SK-N-SH treated with all-trans-retinoic acid at 6 μM for 48 hours (cell line): ENCODE results near the gene EDEM2.

Source experiments
- ATAC-seq: fragments of 200-7000 bp; cut with Tn5 transposase; 3 replicates; pipeline ENCODE4 v1.9.1; 2020; ENCODE audit warnings: mild to moderate bottlenecking, moderate library complexity
- ARNTL ChIP-seq: fragments of 450-650 bp; formaldehyde crosslinking; IDR thresholded peaks from 2 replicates; pipeline ENCODE4 v1.5.0; 2020; ENCODE audit warnings: low read depth, mild to moderate bottlenecking, moderate library complexity, borderline replicate concordance
- BACH2 ChIP-seq: fragments of 250-450 bp; sonication (Bioruptor Pico); IDR thresholded peaks from 2 replicates; pipeline ENCODE4 v1.9.0; 2021; ENCODE audit warnings: mild to moderate bottlenecking, borderline replicate concordance
- CSDC2 ChIP-seq: fragments of 250-450 bp; sonication (Bioruptor Pico); IDR thresholded peaks from 2 replicates; pipeline ENCODE4 v1.5.0; 2020; ENCODE audit warnings: mild to moderate bottlenecking, moderate library complexity
- ESRRG ChIP-seq: fragments of 250-450 bp; sonication (Bioruptor Pico); IDR thresholded peaks from 2 replicates; pipeline ENCODE4 v1.6.1; 2021; ENCODE audit warnings: mild to moderate bottlenecking
- GLIS3 ChIP-seq: fragments of 250-450 bp; sonication (Bioruptor Pico); IDR thresholded peaks from 2 replicates; pipeline ENCODE4 v1.5.0; 2020; ENCODE audit warnings: mild to moderate bottlenecking, moderate library complexity
- ISL1 ChIP-seq: fragments of 250-450 bp; sonication (Bioruptor Pico); IDR thresholded peaks from 2 replicates; pipeline ENCODE4 v2.1.2; 2022; ENCODE audit warnings: mild to moderate bottlenecking, moderate library complexity
- OSR1 ChIP-seq: fragments of 250-450 bp; sonication (Bioruptor Pico); IDR thresholded peaks from 2 replicates; pipeline ENCODE4 v1.8.0; 2022; ENCODE audit warnings: moderate library complexity, mild to moderate bottlenecking, inconsistent platforms
- PPARA ChIP-seq: fragments of 250-450 bp; sonication (Bioruptor Pico); IDR thresholded peaks from 2 replicates; pipeline ENCODE4 v1.5.0; 2020; ENCODE audit warnings: mild to moderate bottlenecking, borderline replicate concordance
- RARB ChIP-seq: fragments of 250-450 bp; sonication (Bioruptor Pico); IDR thresholded peaks from 2 replicates; pipeline ENCODE4 v1.8.0; 2021; ENCODE audit warnings: mild to moderate bottlenecking, moderate library complexity
- SNAI2 ChIP-seq: fragments of 250-450 bp; sonication (Bioruptor Pico); IDR thresholded peaks from 2 replicates; pipeline ENCODE4 v1.5.0; 2020; ENCODE audit warnings: mild to moderate bottlenecking, moderate library complexity
- TCF4 ChIP-seq: fragments of 250-450 bp; sonication (Bioruptor Pico); IDR thresholded peaks from 2 replicates; pipeline ENCODE4 v1.8.0; 2021; ENCODE audit warnings: mild to moderate bottlenecking, moderate library complexity, borderline replicate concordance
- TOX ChIP-seq: fragments of 250-450 bp; sonication (Bioruptor Pico); IDR thresholded peaks from 2 replicates; pipeline ENCODE4 v1.8.0; 2021; ENCODE audit warnings: mild to moderate bottlenecking, moderate library complexity, borderline replicate concordance
- ZC3H10 ChIP-seq: fragments of 250-450 bp; sonication (Bioruptor Pico); IDR thresholded peaks from 2 replicates; pipeline ENCODE4 v1.5.1; 2021; ENCODE audit warnings: mild to moderate bottlenecking, moderate library complexity
- ZFP3 ChIP-seq: fragments of 250-450 bp; sonication (Bioruptor Pico); IDR thresholded peaks from 2 replicates; pipeline ENCODE4 v1.5.0; 2020; ENCODE audit warnings: mild to moderate bottlenecking, moderate library complexity
- ZFP30 ChIP-seq: fragments of 450-650 bp; formaldehyde crosslinking; IDR thresholded peaks from 2 replicates; pipeline ENCODE4 v1.5.0; 2022; ENCODE audit warnings: mild to moderate bottlenecking, moderate library complexity
- ZNF565 ChIP-seq: fragments of 450-650 bp; formaldehyde crosslinking; conservative IDR thresholded peaks from 2 replicates; pipeline ENCODE4 v1.5.0; 2020; ENCODE audit warnings: low read depth, mild to moderate bottlenecking, moderate library complexity
- ZNF70 ChIP-seq: fragments of 450-650 bp; formaldehyde crosslinking; IDR thresholded peaks from 2 replicates; pipeline ENCODE4 v1.5.0; 2020; ENCODE audit warnings: mild to moderate bottlenecking, moderate library complexity
- TF ChIP-seq, protein P1 (sequence below): fragments of 250-450 bp; sonication (Bioruptor Pico); IDR thresholded peaks from 2 replicates; pipeline ENCODE4 v1.5.0; 2020; ENCODE audit warnings: mild to moderate bottlenecking, moderate library complexity
- TF ChIP-seq, protein P2 (sequence below): fragments of 250-450 bp; sonication (Bioruptor Pico); IDR thresholded peaks from 2 replicates; pipeline ENCODE4 v1.8.0; 2021; ENCODE audit warnings: low read depth, mild to moderate bottlenecking, moderate library complexity, borderline replicate concordance
- TF ChIP-seq, protein P3 (sequence below): fragments of 250-450 bp; sonication (Bioruptor Pico); IDR thresholded peaks from 2 replicates; pipeline ENCODE4 v1.5.1; 2020; ENCODE audit warnings: low read depth, mild to moderate bottlenecking, moderate library complexity

Gene EDEM2

DNA sequence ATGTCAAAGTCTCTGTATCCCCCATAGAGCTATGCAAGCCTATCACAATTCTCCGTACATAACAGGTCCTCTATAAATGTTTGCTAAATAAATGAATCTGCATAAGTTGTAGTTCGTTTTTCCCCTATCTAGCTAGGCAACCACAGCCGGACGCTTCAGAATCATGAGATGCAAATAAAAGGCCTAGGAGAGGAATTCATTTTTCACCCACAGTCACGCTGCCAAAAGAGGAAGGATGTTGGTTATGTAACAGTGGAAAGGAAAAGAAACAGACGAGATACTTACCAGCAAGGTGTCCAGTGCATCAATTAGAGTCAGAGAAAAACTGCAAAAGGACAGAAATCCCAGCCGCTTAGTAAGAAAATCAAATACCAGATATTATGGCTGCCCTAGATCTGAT, 2.4 kb downstream of the EDEM2 start:
- no peak for ATAC-seq
- TF ChIP-seq ZNF70 (CRISPR knock-in tag): no peak
- no peak for TF ChIP-seq OSR1 (CRISPR knock-in tag)
- no peak for TF ChIP-seq BACH2
- no peak for TF ChIP-seq ZFP30 (CRISPR knock-in tag)
- TF ChIP-seq ZFP3 (CRISPR knock-in tag): no peak
- no peak for TF ChIP-seq PPARA (CRISPR knock-in tag)
- TF ChIP-seq, protein P1, sequence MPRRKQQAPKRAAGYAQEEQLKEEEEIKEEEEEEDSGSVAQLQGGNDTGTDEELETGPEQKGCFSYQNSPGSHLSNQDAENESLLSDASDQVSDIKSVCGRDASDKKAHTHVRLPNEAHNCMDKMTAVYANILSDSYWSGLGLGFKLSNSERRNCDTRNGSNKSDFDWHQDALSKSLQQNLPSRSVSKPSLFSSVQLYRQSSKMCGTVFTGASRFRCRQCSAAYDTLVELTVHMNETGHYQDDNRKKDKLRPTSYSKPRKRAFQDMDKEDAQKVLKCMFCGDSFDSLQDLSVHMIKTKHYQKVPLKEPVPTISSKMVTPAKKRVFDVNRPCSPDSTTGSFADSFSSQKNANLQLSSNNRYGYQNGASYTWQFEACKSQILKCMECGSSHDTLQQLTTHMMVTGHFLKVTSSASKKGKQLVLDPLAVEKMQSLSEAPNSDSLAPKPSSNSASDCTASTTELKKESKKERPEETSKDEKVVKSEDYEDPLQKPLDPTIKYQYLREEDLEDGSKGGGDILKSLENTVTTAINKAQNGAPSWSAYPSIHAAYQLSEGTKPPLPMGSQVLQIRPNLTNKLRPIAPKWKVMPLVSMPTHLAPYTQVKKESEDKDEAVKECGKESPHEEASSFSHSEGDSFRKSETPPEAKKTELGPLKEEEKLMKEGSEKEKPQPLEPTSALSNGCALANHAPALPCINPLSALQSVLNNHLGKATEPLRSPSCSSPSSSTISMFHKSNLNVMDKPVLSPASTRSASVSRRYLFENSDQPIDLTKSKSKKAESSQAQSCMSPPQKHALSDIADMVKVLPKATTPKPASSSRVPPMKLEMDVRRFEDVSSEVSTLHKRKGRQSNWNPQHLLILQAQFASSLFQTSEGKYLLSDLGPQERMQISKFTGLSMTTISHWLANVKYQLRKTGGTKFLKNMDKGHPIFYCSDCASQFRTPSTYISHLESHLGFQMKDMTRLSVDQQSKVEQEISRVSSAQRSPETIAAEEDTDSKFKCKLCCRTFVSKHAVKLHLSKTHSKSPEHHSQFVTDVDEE (CRISPR knock-in tag): no peak
- TF ChIP-seq SNAI2 (CRISPR knock-in tag): no peak
- no peak for TF ChIP-seq RARB (CRISPR knock-in tag)
- no peak for TF ChIP-seq CSDC2 (CRISPR knock-in tag)
- TF ChIP-seq, protein P2, sequence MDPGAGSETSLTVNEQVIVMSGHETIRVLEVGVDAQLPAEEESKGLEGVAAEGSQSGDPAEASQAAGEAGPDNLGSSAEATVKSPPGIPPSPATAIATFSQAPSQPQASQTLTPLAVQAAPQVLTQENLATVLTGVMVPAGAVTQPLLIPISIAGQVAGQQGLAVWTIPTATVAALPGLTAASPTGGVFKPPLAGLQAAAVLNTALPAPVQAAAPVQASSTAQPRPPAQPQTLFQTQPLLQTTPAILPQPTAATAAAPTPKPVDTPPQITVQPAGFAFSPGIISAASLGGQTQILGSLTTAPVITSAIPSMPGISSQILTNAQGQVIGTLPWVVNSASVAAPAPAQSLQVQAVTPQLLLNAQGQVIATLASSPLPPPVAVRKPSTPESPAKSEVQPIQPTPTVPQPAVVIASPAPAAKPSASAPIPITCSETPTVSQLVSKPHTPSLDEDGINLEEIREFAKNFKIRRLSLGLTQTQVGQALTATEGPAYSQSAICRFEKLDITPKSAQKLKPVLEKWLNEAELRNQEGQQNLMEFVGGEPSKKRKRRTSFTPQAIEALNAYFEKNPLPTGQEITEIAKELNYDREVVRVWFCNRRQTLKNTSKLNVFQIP: no peak

DNA sequence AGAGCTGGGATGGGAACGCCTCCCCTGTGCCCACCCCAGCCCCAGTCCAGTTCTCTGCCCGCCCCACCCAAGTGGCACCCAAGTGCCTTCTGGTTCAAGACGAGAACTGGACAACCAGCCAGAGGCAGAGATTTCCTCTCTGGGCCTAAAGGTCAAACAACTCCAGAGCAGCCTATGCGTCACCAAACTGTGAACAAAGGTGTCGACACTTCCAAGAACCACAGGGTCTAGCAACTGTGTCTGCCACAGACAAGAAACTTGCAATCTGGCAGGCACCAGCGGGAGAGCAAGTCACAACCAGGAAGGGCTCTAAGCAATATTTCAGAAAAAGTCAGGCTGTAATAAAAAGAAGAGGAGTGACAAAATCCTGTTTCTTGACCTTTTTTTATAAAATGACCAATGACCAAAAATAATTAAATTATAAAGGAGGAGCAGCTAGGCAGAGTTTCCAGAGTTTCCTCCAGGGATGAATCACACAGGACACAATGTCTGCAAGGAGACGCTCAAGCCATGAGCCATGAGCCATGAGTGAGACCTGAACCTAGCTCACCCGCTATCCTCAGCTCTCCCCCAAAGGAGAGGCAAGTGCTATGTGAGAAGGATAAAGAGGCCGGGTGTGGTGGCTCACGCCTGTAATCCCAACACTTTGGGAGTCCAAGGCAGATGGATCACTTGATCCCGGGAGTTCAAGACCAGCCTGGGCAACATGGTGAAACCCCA, 11.1 kb downstream of the EDEM2 start:
- no peak for ATAC-seq

DNA sequence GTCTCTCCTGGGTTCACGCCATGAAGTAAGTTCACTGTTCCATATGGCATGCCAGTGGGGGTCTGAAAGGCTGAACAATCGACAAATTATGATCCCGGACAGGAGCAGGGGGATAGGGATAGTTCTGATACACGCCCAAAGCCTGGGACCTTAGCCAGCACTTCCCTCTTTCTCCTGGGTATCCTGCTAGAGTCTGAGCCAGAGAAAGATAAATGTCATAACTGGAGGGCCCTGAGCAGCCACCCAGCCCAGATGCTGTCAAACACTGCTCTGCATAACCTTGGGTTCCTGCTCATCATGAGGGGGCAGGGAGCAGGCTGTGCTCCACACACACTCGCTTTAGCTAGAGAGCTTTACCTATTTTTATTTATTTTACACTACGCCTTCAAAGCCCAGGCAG, 12.3 kb downstream of the EDEM2 start:
- no peak for ATAC-seq
- no peak for TF ChIP-seq TOX (CRISPR knock-in tag)
- TF ChIP-seq, protein P3, sequence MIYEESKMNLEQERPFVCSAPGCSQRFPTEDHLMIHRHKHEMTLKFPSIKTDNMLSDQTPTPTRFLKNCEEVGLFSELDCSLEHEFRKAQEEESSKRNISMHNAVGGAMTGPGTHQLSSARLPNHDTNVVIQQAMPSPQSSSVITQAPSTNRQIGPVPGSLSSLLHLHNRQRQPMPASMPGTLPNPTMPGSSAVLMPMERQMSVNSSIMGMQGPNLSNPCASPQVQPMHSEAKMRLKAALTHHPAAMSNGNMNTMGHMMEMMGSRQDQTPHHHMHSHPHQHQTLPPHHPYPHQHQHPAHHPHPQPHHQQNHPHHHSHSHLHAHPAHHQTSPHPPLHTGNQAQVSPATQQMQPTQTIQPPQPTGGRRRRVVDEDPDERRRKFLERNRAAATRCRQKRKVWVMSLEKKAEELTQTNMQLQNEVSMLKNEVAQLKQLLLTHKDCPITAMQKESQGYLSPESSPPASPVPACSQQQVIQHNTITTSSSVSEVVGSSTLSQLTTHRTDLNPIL (CRISPR knock-in tag): no peak
- TF ChIP-seq ISL1 (CRISPR knock-in tag): no peak
- no peak for TF ChIP-seq TCF4 (CRISPR knock-in tag)
- TF ChIP-seq GLIS3 (CRISPR knock-in tag): no peak

More for the DNA sequence above, 11.1 kb downstream of the EDEM2 start:
- no peak for TF ChIP-seq CSDC2 (CRISPR knock-in tag)
- TF ChIP-seq, protein P2: no peak
- no peak for TF ChIP-seq ZNF565 (CRISPR knock-in tag)
- no peak for TF ChIP-seq ZNF70 (CRISPR knock-in tag)
- TF ChIP-seq ZFP30 (CRISPR knock-in tag): no peak
- TF ChIP-seq BACH2: no peak
- TF ChIP-seq, protein P1 (CRISPR knock-in tag): no peak
- no peak for TF ChIP-seq ARNTL (CRISPR knock-in tag)
- no peak for TF ChIP-seq GLIS3 (CRISPR knock-in tag)
- TF ChIP-seq ZC3H10 (CRISPR knock-in tag): no peak
- no peak for TF ChIP-seq ESRRG (CRISPR knock-in tag)
- no peak for TF ChIP-seq OSR1 (CRISPR knock-in tag)
